Keratinocyte (primary cell): ENCODE data around the gene UNC13A.

Experiments used
- EZH2 ChIP-seq: IDR thresholded peaks from one replicate; pipeline ENCODE4 v1.6.1; 2012; ENCODE audit warnings: inconsistent platforms, mild to moderate bottlenecking, low read length, moderate library complexity
- TF ChIP-seq, protein P1 (sequence below), 3 experiments: IDR thresholded peaks in 1 of 3; conservative IDR thresholded peaks in 1 of 3; optimal IDR thresholded peaks in 1 of 3; 2 replicates in 2 of 3; 3 replicates in 1 of 3; pipeline versions ENCODE3 to v1.5.1; 2011; ENCODE audit warnings: low read length in 3 of 3, mild to moderate bottlenecking in 3 of 3, moderate library complexity in 2 of 3, control low read depth in 1 of 3, inconsistent platforms in 1 of 3; ENCODE audit not compliant: insufficient read depth in 2 of 3; ENCODE audit errors: extremely low read depth in 1 of 3

DNA sequence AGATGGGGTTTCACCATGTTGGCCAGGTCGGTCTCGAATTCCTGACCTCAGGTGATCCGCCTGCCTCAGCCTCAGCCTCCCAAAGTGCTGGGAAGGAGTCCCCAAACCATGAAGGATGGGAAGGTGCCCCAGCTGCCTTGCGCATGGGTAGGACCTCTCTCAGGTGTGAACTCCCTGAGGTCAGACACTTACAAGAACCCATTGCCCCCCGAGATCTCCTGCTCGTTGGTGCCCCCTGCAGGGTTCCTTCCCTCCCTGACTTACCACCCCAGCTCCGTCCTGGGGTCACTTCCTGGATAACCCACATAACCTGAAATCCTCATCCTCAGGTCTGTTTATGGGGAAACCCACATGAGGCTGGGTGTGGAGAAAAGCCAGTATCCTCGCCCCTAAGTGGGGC is 41.7 kb downstream of the UNC13A start:
- TF ChIP-seq EZH2 = no peak
- TF ChIP-seq, protein P1, sequence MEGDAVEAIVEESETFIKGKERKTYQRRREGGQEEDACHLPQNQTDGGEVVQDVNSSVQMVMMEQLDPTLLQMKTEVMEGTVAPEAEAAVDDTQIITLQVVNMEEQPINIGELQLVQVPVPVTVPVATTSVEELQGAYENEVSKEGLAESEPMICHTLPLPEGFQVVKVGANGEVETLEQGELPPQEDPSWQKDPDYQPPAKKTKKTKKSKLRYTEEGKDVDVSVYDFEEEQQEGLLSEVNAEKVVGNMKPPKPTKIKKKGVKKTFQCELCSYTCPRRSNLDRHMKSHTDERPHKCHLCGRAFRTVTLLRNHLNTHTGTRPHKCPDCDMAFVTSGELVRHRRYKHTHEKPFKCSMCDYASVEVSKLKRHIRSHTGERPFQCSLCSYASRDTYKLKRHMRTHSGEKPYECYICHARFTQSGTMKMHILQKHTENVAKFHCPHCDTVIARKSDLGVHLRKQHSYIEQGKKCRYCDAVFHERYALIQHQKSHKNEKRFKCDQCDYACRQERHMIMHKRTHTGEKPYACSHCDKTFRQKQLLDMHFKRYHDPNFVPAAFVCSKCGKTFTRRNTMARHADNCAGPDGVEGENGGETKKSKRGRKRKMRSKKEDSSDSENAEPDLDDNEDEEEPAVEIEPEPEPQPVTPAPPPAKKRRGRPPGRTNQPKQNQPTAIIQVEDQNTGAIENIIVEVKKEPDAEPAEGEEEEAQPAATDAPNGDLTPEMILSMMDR (optimal IDR thresholded peaks at IDR 0.05 in 1 of 3, IDR thresholded peaks at IDR 0.05 in 1 of 3, conservative IDR thresholded peaks at IDR 0.05 in 1 of 3; ENCODE audit: extremely low read depth in 1 of 3, insufficient read depth in 2 of 3, low read length in 3 of 3) = no peak
